GM10847 (cell line): Measurements from ENCODE around the gene SLC35F3.

Experiments
- POLR2A ChIP-seq: IDR thresholded peaks from 2 replicates; pipeline ENCODE4 v1.6.1; 2011; ENCODE audit not compliant: insufficient read length; ENCODE audit errors: extremely low read depth

Gene SLC35F3

GRCh38 chr1:234154320-234155251, 250.1 kb downstream of the SLC35F3 start:
- TF ChIP-seq POLR2A, result no peak

GRCh38 chr1:234162661-234163060, 258.2 kb downstream of the SLC35F3 start:
- no peak for TF ChIP-seq POLR2A

GRCh38 chr1:234163267-234163919, 258.9 kb downstream of the SLC35F3 start:
- TF ChIP-seq POLR2A, result no peak

GRCh38 chr1:234164098-234164709, 259.7 kb downstream of the SLC35F3 start:
- no peak for TF ChIP-seq POLR2A

- no peak for TF ChIP-seq POLR2A
These were observed 263.7 kb downstream of the SLC35F3 start for GRCh38 chr1:234168061-234168724.

GRCh38 chr1:234169161-234169849, 264.8 kb downstream of the SLC35F3 start:
- no peak for TF ChIP-seq POLR2A

- no peak for TF ChIP-seq POLR2A
These were observed 265.6 kb downstream of the SLC35F3 start for GRCh38 chr1:234170067-234170466.

GRCh38 chr1:234170622-234171021, 266.1 kb downstream of the SLC35F3 start:
- no peak for TF ChIP-seq POLR2A

- TF ChIP-seq POLR2A, result no peak
These were observed 269.5 kb downstream of the SLC35F3 start for GRCh38 chr1:234173968-234174367.

GRCh38 chr1:234175363-234175762, 270.9 kb downstream of the SLC35F3 start:
- no peak for TF ChIP-seq POLR2A

- TF ChIP-seq POLR2A, result no peak
These were observed 271.5 kb downstream of the SLC35F3 start for GRCh38 chr1:234176000-234176399.

GRCh38 chr1:234185438-234185837, 281.0 kb downstream of the SLC35F3 start:
- TF ChIP-seq POLR2A, result no peak

GRCh38 chr1:234186037-234186688, 281.7 kb downstream of the SLC35F3 start:
- no peak for TF ChIP-seq POLR2A

- TF ChIP-seq POLR2A, result no peak
These were observed 283.9 kb downstream of the SLC35F3 start for GRCh38 chr1:234188454-234188792.
